COLO829 (cell line): ENCODE data around the gene SSX2IP.
"Not testable (repeated sequence)": the region's sequence is repeated elsewhere in the genome, so short reads cannot be mapped to it uniquely, and the experiment has no call there.

Experiments used
- DNase-seq: peaks from one replicate; pipeline ENCODE4 v3.0.0; 2012; ENCODE audit warnings: low spot score

The SSX2IP gene

DNA sequence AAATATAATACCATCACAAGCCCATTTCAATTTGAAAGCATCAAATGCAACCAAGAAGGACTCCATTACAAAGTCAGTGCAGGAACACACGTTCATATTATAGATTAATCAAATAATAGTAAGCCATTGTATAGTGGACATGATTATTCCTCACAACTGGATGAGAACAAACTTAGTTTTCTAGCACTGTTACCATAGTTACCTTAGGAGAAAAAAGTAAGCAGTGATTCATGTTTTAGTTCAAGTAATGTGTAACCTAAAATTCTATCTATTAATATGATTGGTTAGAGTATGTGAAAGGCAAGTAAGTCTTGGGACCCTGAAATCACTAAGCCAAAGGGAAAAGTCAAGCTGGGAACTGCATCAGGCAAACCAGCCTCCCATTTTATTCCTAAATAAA is 15.2 kb downstream of the SSX2IP start:
- no peak for DNase-seq

DNA sequence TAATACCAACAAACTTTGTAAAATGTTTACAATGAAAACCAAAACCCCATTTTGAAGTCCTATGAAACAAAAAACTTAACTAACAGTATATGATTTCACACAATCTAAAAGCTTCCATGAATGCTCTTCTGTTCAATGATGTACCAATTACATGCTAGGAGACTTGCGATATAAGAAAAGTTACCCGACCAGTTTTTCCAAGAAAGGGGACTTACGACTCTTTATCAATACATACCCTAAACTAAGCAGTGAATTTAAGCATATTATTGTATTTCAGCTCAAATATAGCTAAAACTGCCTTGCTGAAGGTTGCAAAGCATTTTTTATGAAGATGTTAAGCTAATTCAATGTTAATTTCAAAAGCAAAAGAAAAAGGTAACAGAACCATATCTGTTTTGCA is 15.6 kb downstream of the SSX2IP start:
- no peak for DNase-seq

DNA sequence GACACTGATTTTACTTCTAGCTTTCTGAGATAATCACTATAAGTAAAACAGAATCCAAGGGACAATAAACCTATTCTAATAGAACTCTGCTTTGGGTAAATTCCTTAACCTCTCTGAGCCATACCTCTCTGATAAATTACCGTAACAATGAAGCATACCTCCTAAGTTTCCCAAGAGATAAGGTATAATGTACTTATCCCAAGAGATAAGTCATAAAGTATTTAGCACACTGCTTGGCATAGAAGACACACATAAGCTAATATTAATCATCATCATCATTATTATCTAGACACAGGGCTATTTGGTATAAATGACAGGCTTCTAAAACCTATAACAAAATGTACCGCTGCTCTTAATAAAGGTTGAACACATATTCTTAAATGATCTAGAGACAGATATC is 16.2 kb downstream of the SSX2IP start:
- no peak for DNase-seq

DNA sequence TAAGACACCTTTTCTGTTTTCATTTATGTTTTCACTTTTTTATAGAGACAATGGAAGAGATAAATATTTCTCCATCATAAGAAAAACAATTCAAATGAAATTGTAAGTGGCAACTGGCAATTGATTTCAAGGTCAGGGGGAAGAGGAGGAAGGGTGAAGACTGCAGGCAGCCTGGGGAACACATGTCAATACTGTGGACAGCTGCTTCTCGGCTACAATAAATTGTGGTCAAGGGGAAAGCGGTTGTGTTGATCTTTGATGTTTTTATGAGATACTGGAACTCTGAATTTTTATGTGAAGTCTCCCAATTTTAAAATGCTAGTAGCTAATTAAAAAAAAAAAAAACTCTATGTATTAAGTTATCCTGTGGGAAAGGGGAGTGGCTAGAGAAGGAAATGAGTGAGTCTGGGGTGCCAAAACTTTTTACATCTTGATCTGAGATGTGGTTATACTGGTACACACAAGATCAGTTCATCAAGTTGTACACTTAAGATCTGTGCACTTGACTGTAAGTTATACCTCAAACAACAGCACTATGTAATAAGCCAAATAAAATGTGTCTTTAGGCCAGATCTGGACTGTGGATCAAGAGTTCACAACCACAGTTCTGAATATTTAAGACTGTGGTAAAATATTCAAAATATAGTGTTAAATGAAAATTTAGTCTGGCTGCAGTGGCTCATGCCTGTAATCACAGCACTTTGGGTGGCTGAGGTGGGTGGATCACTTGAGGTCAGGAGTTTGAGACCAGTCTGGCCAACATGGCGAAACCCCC is 18.0 kb downstream of the SSX2IP start:
- DNase-seq, result no peak

DNA sequence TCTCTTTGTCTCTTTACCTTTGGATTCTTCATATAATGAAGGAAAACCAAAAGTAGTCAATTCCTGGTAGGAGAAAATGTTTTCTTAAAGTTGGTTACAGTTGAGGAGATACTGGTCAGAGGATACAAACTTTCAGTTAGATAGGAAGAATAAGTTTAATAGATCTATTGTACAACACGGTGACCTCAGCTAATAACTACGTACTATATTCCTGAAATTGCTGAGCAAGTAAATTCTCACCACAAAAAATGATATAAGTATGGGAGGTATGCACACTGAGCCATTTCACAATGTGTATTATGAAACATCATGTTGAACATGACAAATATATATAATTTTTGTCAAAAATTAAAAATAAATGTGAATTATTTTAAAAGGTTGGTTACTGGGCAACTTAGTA is 20.4 kb downstream of the SSX2IP start:
- no peak for DNase-seq

DNA sequence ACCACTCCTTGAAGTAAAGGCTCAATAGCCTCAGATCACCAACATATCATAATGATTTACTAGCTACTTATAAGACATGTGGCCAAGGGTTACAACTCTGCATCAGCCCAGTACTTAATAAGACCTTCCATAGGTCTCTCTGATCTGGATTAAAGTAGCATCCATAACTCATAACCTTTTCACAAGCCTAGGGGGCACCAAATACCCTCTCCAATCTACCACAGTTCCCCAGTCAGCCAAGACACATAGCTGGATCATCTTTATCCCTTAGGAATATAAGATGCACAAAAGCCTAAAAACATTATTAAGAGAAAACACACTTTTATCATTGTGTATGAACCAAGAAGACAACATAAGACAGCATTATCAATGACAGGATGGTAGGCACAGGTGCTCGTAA is 22.1 kb downstream of the SSX2IP start:
- no peak for DNase-seq

DNA sequence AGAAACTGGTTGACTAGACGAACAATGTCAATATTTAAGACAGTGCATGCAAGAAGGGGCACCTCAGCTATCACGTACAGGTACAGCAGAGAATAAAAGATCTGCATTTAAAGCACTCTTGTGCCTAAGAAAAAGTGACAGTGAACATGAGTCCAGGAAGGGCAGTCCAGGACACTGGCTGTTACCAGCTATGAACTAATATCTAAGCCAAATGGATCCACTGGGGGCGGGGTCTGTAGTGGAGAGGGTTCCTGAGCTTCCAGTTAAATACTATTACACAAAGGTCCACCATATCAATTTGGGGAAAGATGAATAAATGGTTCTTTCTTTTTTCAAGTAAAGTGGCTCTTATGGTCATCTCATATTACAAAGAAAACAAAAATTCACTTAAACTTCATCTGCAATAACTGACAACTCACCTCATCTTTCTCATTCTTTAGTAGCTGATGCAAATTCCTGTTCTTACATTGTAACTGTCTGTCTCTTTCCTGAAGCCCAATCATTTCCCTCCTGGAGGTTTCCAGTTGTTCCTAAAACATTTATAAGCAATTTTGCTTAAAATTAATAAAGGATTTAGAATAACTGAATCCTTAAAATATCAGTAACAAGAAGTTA is 24.5 kb downstream of the SSX2IP start:
- DNase-seq, result no peak

DNA sequence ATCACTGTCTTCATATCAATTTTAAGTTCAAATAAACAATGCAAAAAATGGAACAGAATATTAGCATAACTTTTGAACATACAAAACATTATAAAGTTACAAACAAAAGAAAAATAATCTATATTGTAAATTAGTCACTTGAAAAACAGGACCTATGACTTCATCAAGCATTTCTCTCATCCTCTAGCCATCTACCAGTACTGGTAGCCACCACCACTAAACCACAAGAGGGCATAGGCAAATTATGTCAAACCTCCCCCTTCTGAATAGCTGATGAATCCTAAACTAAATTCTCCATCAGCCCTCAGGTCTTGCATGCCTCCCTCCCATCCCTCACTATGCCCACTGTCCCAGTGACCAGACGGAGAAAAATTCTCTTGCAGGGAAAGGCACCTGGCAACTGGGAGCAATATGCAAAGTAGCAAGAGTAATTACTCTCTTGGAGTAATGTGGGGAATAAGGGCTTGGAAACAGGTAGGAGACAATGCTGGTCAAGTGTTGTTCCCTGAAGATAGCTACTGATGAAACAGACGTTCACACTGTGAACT is 37.1 kb downstream of the SSX2IP start:
- no peak for DNase-seq

DNA sequence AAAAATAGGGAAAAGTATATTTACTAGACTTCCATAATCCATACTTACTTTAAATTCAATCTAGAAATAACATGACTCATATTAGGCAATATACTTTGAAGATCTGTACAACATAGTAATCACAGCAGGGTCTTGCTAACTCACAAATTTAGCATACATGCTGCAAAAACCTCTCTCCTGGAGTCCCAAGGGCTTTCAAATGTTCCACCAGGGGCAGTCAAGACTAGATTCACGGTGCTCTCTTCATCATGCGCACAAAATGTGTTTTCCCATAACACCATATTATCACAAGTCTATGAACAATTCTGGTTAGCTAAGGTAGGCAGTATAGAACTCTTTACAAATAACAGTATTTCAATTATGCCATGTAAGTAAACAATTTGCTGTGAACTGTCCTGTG is 45.8 kb downstream of the SSX2IP start:
- DNase-seq, result no peak

DNA sequence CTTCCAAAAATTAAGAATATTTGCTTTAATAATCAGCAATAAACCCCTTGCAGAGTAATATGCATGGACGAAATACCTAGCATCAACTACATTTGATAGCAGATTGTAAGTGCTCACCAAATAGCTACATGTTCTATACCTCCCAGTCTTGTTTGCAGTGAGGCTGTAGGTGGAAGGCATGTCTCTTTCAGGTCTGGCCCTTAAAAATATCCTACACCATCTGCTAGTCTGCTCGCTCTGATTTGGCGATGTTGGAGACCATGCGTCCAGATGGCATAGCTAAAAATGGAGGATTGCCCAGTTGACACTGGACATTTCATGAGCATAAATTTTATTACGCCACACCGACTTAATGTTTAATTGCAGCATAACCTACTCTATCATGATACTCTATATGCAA is 47.1 kb downstream of the SSX2IP start:
- DNase-seq, result no peak

DNA sequence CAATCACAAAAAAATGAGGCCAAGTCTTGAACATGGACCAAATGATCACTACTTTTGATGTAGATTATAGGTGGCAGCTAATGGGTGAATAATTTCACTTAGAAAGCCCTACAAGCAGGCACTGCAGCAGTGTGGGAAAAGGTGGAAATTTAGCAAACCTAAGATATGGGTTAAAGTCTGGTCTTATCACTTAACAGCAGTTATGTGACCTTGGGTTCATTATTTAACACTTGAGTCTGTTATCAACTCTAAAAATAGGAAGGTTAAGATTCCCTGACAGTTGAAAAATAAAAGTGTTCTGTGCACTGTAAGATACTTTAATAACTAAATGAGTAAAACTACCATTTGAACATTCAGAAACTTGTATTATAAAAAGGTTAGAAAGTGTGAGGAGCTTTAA is 47.5 kb downstream of the SSX2IP start:
- DNase-seq, result no peak

DNA sequence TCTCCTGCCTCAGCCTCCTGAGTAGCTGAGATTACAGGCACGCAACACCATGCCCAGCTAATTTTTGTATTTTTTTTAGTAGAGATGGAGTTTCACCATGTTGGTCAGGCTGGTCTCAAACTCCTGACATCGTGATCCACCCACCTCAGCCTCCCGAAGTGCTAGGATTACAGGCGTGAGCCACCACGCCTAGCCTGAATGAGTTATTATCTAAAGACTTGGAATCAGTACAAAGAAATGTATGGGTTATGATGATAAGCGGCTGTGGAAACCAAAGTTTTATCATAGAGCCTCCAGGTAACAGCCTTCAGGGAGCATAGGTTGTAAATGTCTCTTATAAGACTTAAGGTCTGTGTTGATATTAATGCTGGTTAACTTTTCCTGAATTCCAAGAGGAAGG is 50.5 kb downstream of the SSX2IP start:
- not testable (repeated sequence) for DNase-seq

DNA sequence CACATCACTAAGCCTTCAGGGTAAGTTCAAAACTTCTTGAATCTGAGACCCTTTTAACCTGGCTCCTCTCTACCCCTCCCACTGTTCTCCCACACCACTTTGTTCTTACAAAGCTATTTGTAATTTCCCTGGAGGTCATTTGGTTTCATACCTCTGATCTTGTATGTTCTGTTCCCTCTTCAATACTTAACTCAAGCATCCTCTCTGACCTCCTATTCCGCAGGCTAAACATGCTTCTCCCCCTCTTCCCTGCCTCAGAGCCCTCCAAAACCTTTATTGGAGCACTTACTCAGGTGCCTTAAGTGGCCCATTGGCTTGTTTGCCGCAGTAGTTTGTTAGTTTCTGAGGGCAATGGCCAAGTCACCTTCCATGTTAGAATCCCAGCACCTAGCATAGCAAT is 54.8 kb downstream of the SSX2IP start:
- DNase-seq, result no peak

DNA sequence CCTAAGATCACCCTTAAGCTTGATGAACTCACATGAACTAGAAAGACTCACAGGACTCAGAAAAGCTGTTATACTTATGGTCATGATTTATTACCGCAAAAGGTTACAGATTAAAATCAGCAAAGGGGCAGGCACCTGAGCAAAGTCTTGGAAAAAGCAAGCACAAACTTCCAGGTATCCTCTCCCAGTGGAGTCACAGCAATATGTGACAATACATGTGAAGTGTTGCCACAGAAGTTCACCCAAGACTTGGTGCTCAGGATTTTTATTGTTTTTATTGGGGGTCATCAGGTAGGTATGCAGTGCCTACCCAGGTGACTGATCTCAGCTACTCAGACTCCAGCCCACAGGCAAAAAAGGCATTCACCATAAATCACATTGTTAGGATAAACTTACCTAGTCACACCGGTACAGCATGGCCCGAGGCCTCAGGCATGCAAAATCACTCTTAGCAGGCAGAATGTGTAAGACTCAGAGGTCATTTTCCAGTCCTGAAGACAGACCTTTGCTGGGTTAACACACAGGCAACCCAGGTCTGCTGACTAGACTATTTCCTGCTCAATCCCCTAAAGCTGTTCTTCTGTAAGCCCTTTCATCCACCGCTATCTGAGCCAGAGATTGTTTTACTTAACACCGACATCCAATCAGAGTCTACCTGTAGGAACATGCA is 55.6 kb downstream of the SSX2IP start:
- no peak for DNase-seq

DNA sequence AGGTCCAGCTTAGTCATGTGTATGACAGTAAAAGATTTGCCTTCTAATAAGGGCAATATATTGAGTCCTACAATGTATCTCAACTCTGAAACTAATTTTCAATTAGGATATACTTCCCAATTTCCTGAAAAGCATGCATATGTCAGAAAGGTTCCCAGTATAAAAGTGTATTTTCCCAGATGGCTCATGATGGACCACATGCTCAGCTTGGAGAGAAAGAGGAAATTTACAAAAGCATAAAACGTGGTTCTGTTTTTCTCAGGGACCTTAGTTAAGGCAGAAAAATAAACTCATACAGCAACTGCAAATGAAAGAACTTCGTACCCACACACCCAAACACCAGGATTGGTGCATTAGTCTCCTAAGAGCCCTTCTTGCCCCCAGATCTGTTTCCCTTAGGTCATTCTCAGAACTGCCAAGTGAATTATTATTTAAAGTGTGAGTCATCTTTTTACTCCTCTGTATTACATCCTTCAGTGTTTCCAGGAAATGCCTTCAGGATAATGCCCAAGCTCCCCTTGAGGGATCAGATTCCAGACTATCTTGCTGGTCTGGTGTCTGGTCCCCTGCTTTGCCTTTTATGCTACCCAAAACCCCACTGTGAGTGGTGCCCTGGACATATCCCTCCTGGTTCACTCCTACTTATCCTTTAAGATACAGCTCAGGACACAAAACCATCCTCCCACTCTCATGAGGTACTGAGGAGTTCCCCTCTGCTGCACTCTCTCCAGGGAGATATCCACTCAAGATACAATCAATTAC is 57.4 kb downstream of the SSX2IP start:
- peak; percentile 16 for DNase-seq

DNA sequence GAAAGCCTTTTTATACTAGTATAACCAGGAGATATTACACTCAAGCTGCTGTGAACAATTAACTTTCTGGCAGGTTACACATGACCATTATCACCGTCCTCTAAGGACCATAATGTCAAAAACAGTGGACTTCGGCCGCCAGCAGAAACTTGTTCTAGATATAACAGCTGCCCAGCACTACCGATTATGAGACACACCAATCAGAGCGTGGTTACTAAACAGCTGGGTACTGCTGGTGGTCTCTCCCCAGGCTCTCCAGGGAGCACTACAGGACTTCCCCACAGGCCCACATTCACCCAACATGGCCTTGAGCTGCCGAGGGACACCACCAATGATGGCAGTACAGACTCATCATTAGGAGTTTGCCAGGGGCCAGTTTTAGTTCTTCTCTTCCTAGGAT is 58.1 kb downstream of the SSX2IP start:
- no peak for DNase-seq

DNA sequence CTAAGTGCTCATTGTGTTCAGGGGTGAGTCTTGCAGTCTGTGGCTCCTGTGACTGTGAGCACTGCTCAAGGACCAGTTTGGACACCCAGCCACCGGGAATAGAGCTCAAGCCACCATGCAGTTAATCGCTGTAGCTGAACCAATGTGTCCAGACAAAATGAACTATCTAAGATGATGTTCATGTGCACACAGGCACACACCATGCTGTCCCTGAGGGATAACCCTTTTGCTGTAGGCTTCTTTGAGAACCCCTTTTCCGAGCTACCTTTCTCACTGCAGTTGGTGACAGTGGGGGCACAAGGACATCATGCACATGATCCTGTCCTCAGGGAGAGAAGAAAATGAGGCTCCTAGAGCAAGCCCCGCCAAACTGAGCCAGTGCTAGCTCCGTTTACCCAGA is 65.4 kb downstream of the SSX2IP start:
- DNase-seq, result no peak

DNA sequence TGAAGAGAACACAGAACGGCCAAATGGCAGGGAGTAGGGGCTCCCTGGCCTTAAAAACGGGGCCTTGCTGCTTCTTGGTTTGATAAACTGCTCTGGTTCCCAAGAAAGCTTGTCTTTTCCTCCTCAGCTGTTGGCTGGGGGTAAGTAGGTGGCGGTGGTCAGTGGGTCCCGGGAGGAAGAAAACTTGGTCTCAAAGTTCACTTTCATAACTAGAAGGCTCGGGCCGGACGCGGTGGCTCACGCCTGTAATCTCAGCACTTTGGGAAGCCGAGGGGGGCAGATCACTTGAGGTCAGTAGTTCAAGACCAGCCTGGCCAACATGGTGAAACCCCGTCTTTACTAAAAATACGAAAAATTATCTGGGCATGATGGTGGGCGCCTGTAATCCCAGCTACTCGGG is 68.7 kb downstream of the SSX2IP start:
- no peak for DNase-seq

DNA sequence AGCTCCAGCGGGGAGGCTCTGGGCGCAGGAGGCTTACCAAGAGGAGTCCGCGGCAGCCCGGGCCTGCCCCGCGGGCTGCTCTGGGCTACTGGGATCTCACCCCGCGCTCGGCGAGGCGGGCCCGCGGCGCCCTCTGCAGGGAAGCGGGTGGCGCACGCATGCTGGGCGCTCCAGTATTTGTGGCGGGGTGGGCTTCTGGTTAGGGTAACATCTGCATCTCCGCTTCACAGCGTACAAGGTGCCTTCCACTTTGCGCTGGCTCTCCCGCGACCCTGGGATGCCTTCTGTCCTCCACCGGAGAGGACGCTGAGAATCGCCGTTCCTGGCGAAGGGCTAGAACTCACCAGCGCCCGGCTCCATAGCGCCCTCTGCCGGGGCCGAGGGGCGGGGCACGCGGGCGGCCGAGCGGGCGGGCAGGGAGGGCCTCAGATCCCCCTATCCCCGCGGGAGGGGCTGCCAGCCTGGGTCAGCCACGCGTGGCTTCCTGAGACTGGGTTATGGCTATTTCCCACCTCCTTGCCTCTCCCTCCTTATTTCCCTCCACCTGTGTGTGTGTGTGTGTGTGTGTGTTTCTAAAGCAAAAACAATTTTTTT is 69.4 kb downstream of the SSX2IP start:
- peak; percentile 56 for DNase-seq

DNA sequence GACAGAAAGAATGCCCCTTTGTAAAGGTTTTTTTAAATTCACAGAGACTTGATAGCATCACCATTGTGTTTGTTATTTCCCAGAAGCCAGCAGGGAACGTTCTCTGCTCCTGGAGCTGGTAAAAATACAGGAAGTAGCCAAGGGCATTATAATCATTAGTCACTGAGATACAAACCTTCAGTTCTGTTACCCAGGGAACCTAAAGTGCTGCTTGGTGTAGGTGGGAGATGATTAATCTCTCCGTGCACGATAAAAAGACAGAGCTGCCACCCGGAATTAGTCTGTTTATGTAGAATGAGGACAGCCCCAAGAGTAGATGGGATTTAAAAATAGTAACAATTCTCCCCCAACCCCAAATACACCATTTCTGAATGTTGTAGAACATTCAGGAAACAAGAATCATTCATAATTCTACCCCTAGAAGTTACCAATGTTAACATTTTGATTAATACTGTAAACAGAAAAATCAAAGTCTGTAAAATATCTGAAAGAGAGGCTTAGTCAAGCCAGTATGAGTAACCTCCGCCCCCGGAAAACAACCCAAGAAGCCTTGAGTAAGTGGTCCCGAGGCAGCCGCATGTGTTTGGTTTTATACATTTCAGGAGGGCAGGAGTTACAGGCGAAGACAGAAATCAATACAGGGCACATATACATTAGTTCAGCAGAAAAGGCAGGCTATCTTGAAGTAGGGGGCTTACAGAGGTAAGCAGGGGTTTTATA is 70.7 kb downstream of the SSX2IP start:
- peak; percentile 83 for DNase-seq

DNA sequence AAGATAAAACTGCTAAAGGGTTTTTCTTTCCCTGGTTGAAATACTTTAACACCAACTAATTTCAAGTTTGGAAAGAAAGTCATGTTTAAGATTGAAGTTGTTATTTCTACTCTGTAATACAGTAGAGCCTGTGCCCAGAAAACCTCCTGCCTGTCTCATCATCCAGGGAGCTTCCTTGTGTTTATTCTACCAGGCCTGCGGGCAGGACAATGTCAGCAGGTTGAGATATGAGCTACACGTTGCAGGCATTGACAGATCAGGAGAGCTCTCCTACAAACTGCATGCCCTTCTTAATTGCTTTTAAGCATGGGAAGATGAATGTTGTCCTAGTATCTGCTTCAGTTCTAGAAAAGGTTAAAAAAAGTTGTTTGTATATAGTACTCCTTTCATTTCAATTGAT is 72.9 kb downstream of the SSX2IP start:
- no peak for DNase-seq
